Gastrocnemius medialis (tissue), 4 donors: ENCODE measurements around the gene STARD3NL. TPM values are rescaled to one million over a fixed set of nuclear protein-coding genes. Genes with fewer than 3 reads are reported as not detected.

Source experiments
- ATAC-seq, 2 donors: fragments of 150-250 bp; one replicate each; pipeline ENCODE4 v1.9.1; 2016
- DNase-seq, 2 donors: peaks; one replicate each; pipeline ENCODE4 v3.0.0-alpha.2; 2019
- H3K27ac ChIP-seq, 4 donors: fragments of 200-600 bp; sonication (generic); 1 replicate in 1 of 4; 2 replicates in 3 of 4; pipeline ENCODE4 v1.5.1; 2016 to 2018; ENCODE audit warnings: mild to moderate bottlenecking in 2 of 4, moderate library complexity in 1 of 4
- H3K27me3 ChIP-seq, 3 donors: fragments of 200-600 bp; sonication (generic) in 2 of 3; 1 replicate in 1 of 3; 2 replicates in 2 of 3; pipeline versions ENCODE4 v1.5.1 to v1.6.0; 2016 to 2019; ENCODE audit warnings: mild to moderate bottlenecking in 1 of 3, moderate library complexity in 1 of 3
- H3K36me3 ChIP-seq, 2 donors: fragments of 200-600 bp; sonication (generic) in 1 of 2; one replicate each; pipeline ENCODE4 v1.5.1; 2017 to 2018
- H3K4me1 ChIP-seq, 2 donors: fragments of 200-600 bp; sonication (generic) in 1 of 2; one replicate each; pipeline ENCODE4 v1.5.1; 2016 to 2017; ENCODE audit warnings: mild to moderate bottlenecking in 2 of 2
- H3K4me3 ChIP-seq, 4 donors: fragments of 200-600 bp; sonication (generic) in 3 of 4; 1 replicate in 1 of 4; 2 replicates in 3 of 4; pipeline ENCODE4 v1.5.1; 2016 to 2019; ENCODE audit warnings: mild to moderate bottlenecking in 2 of 4
- H3K9me3 ChIP-seq, 3 donors: fragments of 200-600 bp; sonication (generic) in 2 of 3; 1 replicate in 1 of 3; 2 replicates in 2 of 3; pipeline ENCODE4 v1.5.1; 2016 to 2019
- POLR2A ChIP-seq, 2 donors: fragments of 450-650 bp; IDR thresholded peaks; one replicate each; pipeline ENCODE4 v1.6.1; 2017; ENCODE audit warnings: antibody characterized with exemption in 2 of 2, mild to moderate bottlenecking in 2 of 2, moderate library complexity in 2 of 2
- in situ Hi-C, 4 donors: fragments of 200-750 bp; cut with MboI; loops; one replicate each; pipeline versions ENCODE4 v1.15.0 to v1.8.0; 2017; ENCODE audit warnings: low sequenced_read_pairs in 4 of 4
- intact Hi-C: fragments of 100-400 bp; cut with DNase I; formaldehyde crosslinking; loops from one replicate; pipeline ENCODE4 v1.15.1; 2023; ENCODE audit warnings: low total_unique reads
- total RNA-seq, 4 donors: library from RNA; depleted of rRNA; stranded (reverse); fragments of >200 nt; gene quantifications; one replicate each; pipeline versions ENCODE4 v1.1.0 to v1.2.3, GENCODE V29; 2016
- TF ChIP-seq, protein P1 (sequence below), 5 experiments: fragments of 450-650 bp in 3 of 5; fragments of 200-600 bp in 2 of 5; sonication (generic) in 2 of 5; IDR thresholded peaks in 4 of 5; conservative IDR thresholded peaks in 1 of 5; 1 replicate in 4 of 5; 2 replicates in 1 of 5; pipeline ENCODE4 v1.5.1; 2016 to 2019; ENCODE audit warnings: antibody characterized with exemption in 5 of 5, mild to moderate bottlenecking in 3 of 5, moderate library complexity in 3 of 5

Gene STARD3NL, protein sequence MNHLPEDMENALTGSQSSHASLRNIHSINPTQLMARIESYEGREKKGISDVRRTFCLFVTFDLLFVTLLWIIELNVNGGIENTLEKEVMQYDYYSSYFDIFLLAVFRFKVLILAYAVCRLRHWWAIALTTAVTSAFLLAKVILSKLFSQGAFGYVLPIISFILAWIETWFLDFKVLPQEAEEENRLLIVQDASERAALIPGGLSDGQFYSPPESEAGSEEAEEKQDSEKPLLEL
- total RNA-seq: 10 to 100 TPM; 18.1 to 22.0 (median 19.7) TPM

DNA sequence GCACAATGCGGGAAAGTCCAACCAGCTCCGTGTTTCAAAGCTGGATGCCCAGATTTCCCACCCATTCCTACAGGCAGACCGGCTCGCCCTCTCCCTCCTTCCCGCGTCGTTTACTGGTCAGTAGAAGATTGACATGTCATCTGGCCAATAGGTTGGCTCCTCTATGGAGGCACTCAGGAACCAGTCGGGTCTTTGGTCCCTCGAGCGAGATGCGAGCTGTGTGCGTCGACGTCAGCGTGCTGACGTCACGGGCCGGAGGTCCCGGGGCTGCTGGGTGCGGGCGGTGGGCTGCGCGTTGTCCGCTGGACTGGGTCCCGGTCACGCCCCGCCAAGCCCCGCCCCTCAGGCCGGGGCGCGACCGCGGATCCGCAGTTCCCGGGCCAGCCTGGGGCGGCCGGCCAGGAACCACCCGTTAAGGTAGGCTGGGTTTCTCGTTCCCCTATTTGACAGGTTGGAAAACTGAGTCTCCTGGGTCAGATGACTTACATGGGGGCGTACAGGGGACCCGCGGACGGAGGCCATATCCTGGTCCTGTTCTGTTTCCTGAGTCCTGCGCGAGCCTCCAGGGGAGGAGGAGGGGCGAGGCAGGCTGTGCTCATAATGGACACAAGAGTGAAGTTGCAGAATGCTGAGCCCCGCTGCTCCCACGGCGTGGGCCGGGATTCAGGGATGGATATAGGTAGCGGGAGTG lies at the start of gene STARD3NL:
STARD3NL (plus strand) TSS at position 242 of the 691 bp plus-strand sequence. CDS start 29,260 bp downstream, outside the sequence.
- DNase-seq (peak; percentile 98 to 99), ATAC-seq (peak; percentile 99 to 100)
- peaks cover 24 to 33% of the 10 kb centered on the region in 2 donors for H3K4me1 ChIP-seq
- no peaks in the 10 kb centered on the region for H3K9me3 ChIP-seq
- H3K27ac ChIP-seq: peak within 1 kb of the TSS; percentile 85 to 96 (median 89)
- peak within 1 kb of the TSS; percentile 66 to 96 (median 85) for H3K4me3 ChIP-seq
- in situ Hi-C loops (loop anchor here in 1 of 4 donors (10.0 kb wide), 1 partner anchor 47 kb away; no protein-coding TSS in a partner anchor), intact Hi-C loops (loop anchor here (2.0 kb wide), 2 partner anchors 37 to 257 kb away; partner anchors contain the start of gene EPDR1)
- no peaks in the 10 kb centered on the region for H3K27me3 ChIP-seq
- no peaks in the 10 kb centered on the region for H3K36me3 ChIP-seq
- TF ChIP-seq, protein P1, sequence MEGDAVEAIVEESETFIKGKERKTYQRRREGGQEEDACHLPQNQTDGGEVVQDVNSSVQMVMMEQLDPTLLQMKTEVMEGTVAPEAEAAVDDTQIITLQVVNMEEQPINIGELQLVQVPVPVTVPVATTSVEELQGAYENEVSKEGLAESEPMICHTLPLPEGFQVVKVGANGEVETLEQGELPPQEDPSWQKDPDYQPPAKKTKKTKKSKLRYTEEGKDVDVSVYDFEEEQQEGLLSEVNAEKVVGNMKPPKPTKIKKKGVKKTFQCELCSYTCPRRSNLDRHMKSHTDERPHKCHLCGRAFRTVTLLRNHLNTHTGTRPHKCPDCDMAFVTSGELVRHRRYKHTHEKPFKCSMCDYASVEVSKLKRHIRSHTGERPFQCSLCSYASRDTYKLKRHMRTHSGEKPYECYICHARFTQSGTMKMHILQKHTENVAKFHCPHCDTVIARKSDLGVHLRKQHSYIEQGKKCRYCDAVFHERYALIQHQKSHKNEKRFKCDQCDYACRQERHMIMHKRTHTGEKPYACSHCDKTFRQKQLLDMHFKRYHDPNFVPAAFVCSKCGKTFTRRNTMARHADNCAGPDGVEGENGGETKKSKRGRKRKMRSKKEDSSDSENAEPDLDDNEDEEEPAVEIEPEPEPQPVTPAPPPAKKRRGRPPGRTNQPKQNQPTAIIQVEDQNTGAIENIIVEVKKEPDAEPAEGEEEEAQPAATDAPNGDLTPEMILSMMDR (IDR thresholded peaks at IDR 0.05 in 4 of 5, conservative IDR thresholded peaks at IDR 0.05 in 1 of 5): peak in 2 of 5 experiments; percentile 5 to 32
- peak; percentile 70 to 76 for TF ChIP-seq POLR2A (IDR thresholded peaks at IDR 0.05)

DNA sequence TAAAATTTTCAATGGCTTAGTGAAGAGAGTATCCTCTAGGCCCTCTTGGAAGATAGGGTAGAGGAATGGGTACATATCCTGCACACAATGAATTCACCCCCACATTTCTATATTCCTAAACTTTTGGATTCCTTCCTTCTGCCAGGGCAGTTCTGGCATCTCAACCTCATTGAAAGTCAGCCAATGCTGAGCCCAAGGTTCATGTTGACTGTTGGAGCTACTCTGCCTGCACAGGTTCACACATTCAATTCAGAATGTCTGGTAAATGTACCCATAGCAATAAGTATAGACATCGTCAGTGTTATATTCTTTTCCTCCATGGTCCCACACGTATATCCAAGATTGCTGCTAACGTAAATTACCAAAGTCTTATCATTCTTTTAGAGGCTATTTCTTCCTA lies 48.9 kb upstream of the STARD3NL start:
- no peak for ATAC-seq
- intact Hi-C loops (no loop called here), in situ Hi-C loops (no loop called here)
- H3K9me3 ChIP-seq: no peaks in the 10 kb centered on the region
- no peaks in the 10 kb centered on the region for H3K4me1 ChIP-seq
- TF ChIP-seq, protein P1 (IDR thresholded peaks at IDR 0.05 in 4 of 5, conservative IDR thresholded peaks at IDR 0.05 in 1 of 5): no peak
- no peak for TF ChIP-seq POLR2A (IDR thresholded peaks at IDR 0.05)
- DNase-seq: no peak
- H3K4me3 ChIP-seq: no peak overlapping the region
- H3K27me3 ChIP-seq: no peaks in the 10 kb centered on the region
- H3K36me3 ChIP-seq: no peaks in the 10 kb centered on the region
- no peak overlapping the region for H3K27ac ChIP-seq

DNA sequence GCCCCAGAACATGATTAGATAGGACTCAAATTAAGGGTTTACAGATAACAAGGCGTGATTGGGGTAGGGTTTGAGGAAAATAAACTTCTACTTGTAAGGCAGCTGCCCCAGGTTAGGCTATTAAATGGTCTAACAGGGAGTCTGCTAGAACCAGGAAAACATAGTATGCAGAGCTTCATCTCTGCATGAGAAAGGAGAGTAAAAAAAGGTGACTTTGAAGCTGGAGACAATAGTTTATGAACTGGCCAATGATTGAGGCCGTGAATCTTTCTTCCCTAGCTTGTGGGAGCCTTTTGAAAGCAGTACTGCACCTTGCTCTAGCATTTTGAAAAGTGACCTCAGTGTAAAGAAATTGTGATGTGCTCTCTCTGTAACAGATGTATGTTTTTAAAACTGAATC lies 48.5 kb upstream of the STARD3NL start:
- in situ Hi-C loops: no loop called here
- Histone ChIP-seq H3K9me3 (no peaks in the 10 kb centered on the region), H3K4me1 (no peaks in the 10 kb centered on the region), H3K4me3 (no peak overlapping the region), H3K27me3 (no peaks in the 10 kb centered on the region), H3K27ac (no peak overlapping the region), H3K36me3 (no peaks in the 10 kb centered on the region)
- TF ChIP-seq, protein P1 (IDR thresholded peaks at IDR 0.05 in 4 of 5, conservative IDR thresholded peaks at IDR 0.05 in 1 of 5): no peak
- no peak for TF ChIP-seq POLR2A (IDR thresholded peaks at IDR 0.05)
- no peak for DNase-seq
- intact Hi-C loops: no loop called here
- ATAC-seq: no peak

DNA sequence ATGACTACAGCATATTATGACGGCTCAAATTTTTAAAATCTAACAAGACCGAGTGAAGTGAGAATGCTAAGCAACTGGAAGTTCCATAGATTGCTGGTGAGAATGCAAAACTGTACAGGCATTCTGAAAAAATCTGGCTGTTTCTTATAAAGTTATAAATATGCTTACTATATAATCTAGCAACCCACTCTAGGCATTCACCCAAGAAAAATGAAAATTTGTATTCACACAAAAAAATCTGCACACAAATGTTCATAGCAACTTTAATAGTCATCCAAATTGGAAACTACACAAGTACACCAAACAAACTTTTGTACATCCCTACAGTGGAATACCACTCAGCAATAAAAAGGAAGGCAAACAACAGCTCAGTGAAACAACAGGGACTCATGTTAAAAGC lies 39.9 kb upstream of the STARD3NL start:
- no peaks in the 10 kb centered on the region for H3K36me3 ChIP-seq
- no peaks in the 10 kb centered on the region for H3K4me1 ChIP-seq
- no peaks in the 10 kb centered on the region for H3K9me3 ChIP-seq
- DNase-seq (no peak), ATAC-seq (no peak)
- in situ Hi-C loops: no loop called here
- H3K27ac ChIP-seq: no peak overlapping the region
- TF ChIP-seq, protein P1 (IDR thresholded peaks at IDR 0.05 in 4 of 5, conservative IDR thresholded peaks at IDR 0.05 in 1 of 5): no peak
- no peak for TF ChIP-seq POLR2A (IDR thresholded peaks at IDR 0.05)
- intact Hi-C loops: no loop called here
- no peaks in the 10 kb centered on the region for H3K27me3 ChIP-seq
- H3K4me3 ChIP-seq: no peak overlapping the region
